Heart right ventricle (tissue), 16 donors: Measurements from ENCODE around the gene GADD45GIP1. TPM values are rescaled to one million over a fixed set of nuclear protein-coding genes. Genes with fewer than 3 reads are reported as not detected.

Experiments used
- ATAC-seq, 8 donors: fragments of 200-7000 bp; cut with Tn5 transposase; one replicate each; pipeline ENCODE4 v1.9.1; 2020; ENCODE audit warnings: mild to moderate bottlenecking in 8 of 8, moderate library complexity in 8 of 8, moderate number of reproducible peaks in 1 of 8
- DNase-seq, 2 donors: peaks; one replicate each; pipeline ENCODE4 v3.0.0-alpha.2; 2020
- H3K27ac ChIP-seq, 10 donors: fragments of 200-600 bp; sonication (generic) in 2 of 10; one replicate each; pipeline versions ENCODE4 v1.5.0 to v1.8.0; 2020 to 2022; ENCODE audit warnings: mild to moderate bottlenecking in 3 of 10
- H3K27me3 ChIP-seq, 7 donors: fragments of 200-600 bp; one replicate each; pipeline ENCODE4 v1.8.0; 2021 to 2022; ENCODE audit warnings: mild to moderate bottlenecking in 2 of 7
- H3K36me3 ChIP-seq, 9 donors: fragments of 200-600 bp; sonication (generic) in 1 of 9; one replicate each; pipeline versions ENCODE4 v1.5.0 to v1.8.0; 2020 to 2022; ENCODE audit warnings: mild to moderate bottlenecking in 2 of 9
- H3K4me1 ChIP-seq, 9 donors: fragments of 200-600 bp; sonication (generic) in 1 of 9; one replicate each; pipeline versions ENCODE4 v1.5.0 to v1.8.0; 2020 to 2022; ENCODE audit warnings: mild to moderate bottlenecking in 4 of 9
- H3K4me3 ChIP-seq, 10 donors: fragments of 200-600 bp; sonication (generic) in 2 of 10; one replicate each; pipeline versions ENCODE4 v1.5.0 to v1.8.0; 2020 to 2022; ENCODE audit warnings: mild to moderate bottlenecking in 7 of 10, moderate library complexity in 2 of 10
- H3K9me3 ChIP-seq, 11 donors: fragments of 200-600 bp in 10 of 11; sonication (generic) in 2 of 11; one replicate each; pipeline versions ENCODE4 v1.5.0 to v1.8.0; 2013 to 2022; ENCODE audit warnings: mild to moderate bottlenecking in 2 of 11, control low read depth in 1 of 11, moderate library complexity in 1 of 11
- CTCF ChIP-seq, 9 donors: fragments of 200-600 bp; sonication (generic) in 2 of 9; IDR thresholded peaks; one replicate each; pipeline versions ENCODE4 v1.5.0 to v1.8.0; 2021 to 2022; ENCODE audit warnings: antibody characterized with exemption in 9 of 9, mild to moderate bottlenecking in 5 of 9, moderate library complexity in 1 of 9
- WGBS, 2 donors: extraction: QIAGEN DNeasy Blood & Tissue Kit; methylation state at CpG; one replicate each; pipeline ENCODE4 v1.1.7; 2013; ENCODE audit warnings: inconsistent platforms in 1 of 2; 5-methylcytosine and 5-hydroxymethylcytosine counted together
- intact Hi-C, 10 donors: fragments of 100-400 bp; cut with DNase I; formaldehyde crosslinking; loops; one replicate each; pipeline versions ENCODE4 v1.11.1 to v1.14.2; 2022
- long read RNA-seq, 3 donors: library from polyadenylated mRNA; unstranded; transcript quantifications; one replicate each; pipeline ENCODE4 v2.0.0, GENCODE V29; 2020 to 2021
- polyA plus RNA-seq, 2 donors: library from polyadenylated mRNA; stranded (reverse); fragments of 200-250 nt; gene quantifications; one replicate each; pipeline ENCODE4 v1.2.3, GENCODE V29; 2013
- total RNA-seq, 10 donors: library from RNA; stranded (reverse); fragmentation: NEBNext Ultra II Directional in 3 of 10; extraction: Animal tissue kit (Norgen Biotek cat#: 25700) in 3 of 10; gene quantifications; one replicate each; pipeline versions ENCODE4 v1.2.1 to v1.2.4, GENCODE V29; 2021 to 2023
- donor health status: Arrhythmogenic right ventricular cardiomyopathy.
- donor health status: ischemic (EF 13 %, LVEDD 7.1; RV severe dilation, severe dysfunction).
- donor health status: healthy with polysubstance abuse.
- donor health status: DM: no; HTN: yes; CAD: no.
- donor health status: DM: no; HTN: no; CAD: no.
- donor health status: ischemic (EF 25% LVEDD 6.9; RV normal size, moderate dysfunction).
- donor health status: ischemic (EF 25% LVEDD 5.7; RV mildly dilated, moderate dysfunction).
- donor health status: healthy.
- donor health status: DM: yes; HTN: yes; CAD: no.
- donor health status: Ischemic cardiomyopathy.
- donor health status: ischemic (EF 35%, LVEDD 5.7; RV mildly dilated, moderate dysfunction).
- donor health status: nonischemic (EF 11% LVEDD 7.7; RV severe dilation, severe dysfunction).
- donor health status: DM: yes; HTN: yes; CAD: no.
- donor health status: PGD.
- donor health status: ischemic (EF 29% LVEDD 5.4; RV normal size, mild dysfunction).
- donor health status: nonischemic (EF 23%, LVEDD 6.1; RV moderate dilation, normal function).

GADD45GIP1 gene
- total RNA-seq, result 10 to 100 TPM; 18.4 to 33.9 (median 20.9) TPM
- polyA plus RNA-seq, result 100 to 1,000 TPM; 120 to 237 TPM
- long read RNA-seq, donor 1, transcript GADD45GIP1-201 (2 exons, 1,782 nt), result major isoform, 53 of 96 reads
- long read RNA-seq, donor 1, partial matches to known transcripts, result 0 of 96 reads
- long read RNA-seq, donor 1, other reads (novel, unspliced or antisense), result 43 of 96 reads
- long read RNA-seq, donor 2, transcript GADD45GIP1-201 (2 exons, 1,782 nt), result major isoform, 72 of 134 reads
- long read RNA-seq, donor 2, partial matches to known transcripts, result 49 of 134 reads
- long read RNA-seq, donor 2, other reads (novel, unspliced or antisense), result 13 of 134 reads
- long read RNA-seq, donor 3, transcript GADD45GIP1-201 (2 exons, 1,782 nt), result major isoform, 5 of 9 reads
- long read RNA-seq, donor 3, partial matches to known transcripts, result 3 of 9 reads
- long read RNA-seq, donor 3, other reads (novel, unspliced or antisense), result 1 of 9 reads

GRCh38 chr19:12956446-12957388 is at the start of gene GADD45GIP1:
Gene GADD45GIP1, minus strand, starts transcription at chr19:12957223. Its CDS starts 11 bp downstream, at chr19:12957212.
- WGBS, 2 donors, result 4% methylated on average over 79 to 84 of the region's 84 CpGs
- TF ChIP-seq CTCF (IDR thresholded peaks at IDR 0.05), result no peak
- ATAC-seq (peak; percentile 87 to 96 (median 92)), DNase-seq (peak; percentile 74 to 84)
- intact Hi-C loops, result no loop called here
- H3K36me3 ChIP-seq, result peaks cover 0 to 37% (median 17%) of the 10 kb centered on the region in 9 donors
- H3K27ac ChIP-seq, result peak within 1 kb of the TSS; percentile 82 to 96 (median 92)
- H3K4me1 ChIP-seq, result peaks cover 19 to 54% (median 48%) of the 10 kb centered on the region in 9 donors
- H3K4me3 ChIP-seq, result peak within 1 kb of the TSS; percentile 70 to 96 (median 83)
- H3K9me3 ChIP-seq, result no peaks in the 10 kb centered on the region
- H3K27me3 ChIP-seq, result no peaks in the 10 kb centered on the region

GRCh38 chr19:13005861-13006370 is 48.9 kb upstream of the GADD45GIP1 start:
- TF ChIP-seq CTCF (IDR thresholded peaks at IDR 0.05), result no peak
- ATAC-seq (no peak), DNase-seq (no peak)
- intact Hi-C loops, result no loop called here
- Histone ChIP-seq H3K4me1 (peaks cover 31 to 99% (median 72%) of the 10 kb centered on the region in 9 donors), H3K9me3 (no peaks in the 10 kb centered on the region), H3K27me3 (peaks cover 0 to 18% (median 0%) of the 10 kb centered on the region in 7 donors), H3K36me3 (peaks cover 0 to 8% (median 0%) of the 10 kb centered on the region in 9 donors), H3K27ac (peak overlapping the region in 8 of 10 donors; percentile 28 to 96 (median 76)), H3K4me3 (no peak overlapping the region)
- WGBS, 2 donors, result 72 to 82% methylated on average over 12 of the region's 12 CpGs

GRCh38 chr19:13005253-13005652 is 48.2 kb upstream of the GADD45GIP1 start:
- peaks cover 27 to 95% (median 69%) of the 10 kb centered on the region in 9 donors for H3K4me1 ChIP-seq
- 89 to 93% methylated on average over 4 of the region's 4 CpGs for WGBS, 2 donors
- peaks cover 0 to 11% (median 0%) of the 10 kb centered on the region in 7 donors for H3K27me3 ChIP-seq

More at GRCh38 chr19:13005253-13005652, 48.2 kb upstream of the GADD45GIP1 start:
- DNase-seq, result no peak
- Histone ChIP-seq H3K9me3 (no peaks in the 10 kb centered on the region), H3K27ac (peak overlapping the region in 3 of 10 donors; percentile 20 to 96 (median 46)), H3K36me3 (peaks cover 0 to 8% (median 0%) of the 10 kb centered on the region in 9 donors), H3K4me3 (no peak overlapping the region)
- intact Hi-C loops, result no loop called here
- no peak for ATAC-seq
- TF ChIP-seq CTCF (IDR thresholded peaks at IDR 0.05), result no peak
